Upper lobe of left lung (tissue), 6 donors: ENCODE data around the gene MAP2K7. TPM values are rescaled to one million over a fixed set of nuclear protein-coding genes. Genes with fewer than 3 reads are reported as not detected.

Experiments used
- ATAC-seq, 2 donors: fragments of 200-7000 bp; cut with Tn5 transposase; one replicate each; pipeline ENCODE4 v1.9.1; 2022; ENCODE audit warnings: mild to moderate bottlenecking in 2 of 2, moderate library complexity in 2 of 2; ENCODE audit not compliant: low FRiP score in 2 of 2
- DNase-seq, 2 donors: peaks; one replicate each; pipeline ENCODE4 v3.0.0-alpha.2; 2019 to 2020
- H3K27ac ChIP-seq, 4 donors: fragments of 200-600 bp; sonication (generic); one replicate each; pipeline ENCODE4 v1.5.1; 2016 to 2019
- H3K27me3 ChIP-seq, 4 donors: fragments of 200-600 bp; sonication (generic); one replicate each; pipeline ENCODE4 v1.5.1; 2017 to 2019
- H3K36me3 ChIP-seq, 4 donors: fragments of 200-600 bp; sonication (generic); one replicate each; pipeline ENCODE4 v1.5.1; 2016 to 2019
- H3K4me1 ChIP-seq, 4 donors: fragments of 200-600 bp; sonication (generic); one replicate each; pipeline ENCODE4 v1.5.1; 2018 to 2019
- H3K4me3 ChIP-seq, 4 donors: fragments of 200-600 bp; sonication (generic); one replicate each; pipeline ENCODE4 v1.5.1; 2017 to 2019; ENCODE audit warnings: mild to moderate bottlenecking in 2 of 4, moderate library complexity in 1 of 4
- H3K9me3 ChIP-seq, 4 donors: fragments of 200-600 bp; sonication (generic); one replicate each; pipeline ENCODE4 v1.5.1; 2018 to 2019
- CTCF ChIP-seq, 6 experiments: fragments of 450-650 bp in 4 of 6; fragments of 200-600 bp in 2 of 6; sonication (generic) in 2 of 6; IDR thresholded peaks; one replicate each; pipeline ENCODE4 v1.5.1; 2016 to 2019; ENCODE audit warnings: antibody characterized with exemption in 6 of 6
- EP300 ChIP-seq, 4 donors: sonication (generic); formaldehyde crosslinking; IDR thresholded peaks; one replicate each; pipeline ENCODE4 v1.5.1; 2017; ENCODE audit warnings: antibody characterized with exemption in 4 of 4, control low read depth in 2 of 4
- POLR2A ChIP-seq, 4 donors: fragments of 450-650 bp; IDR thresholded peaks; one replicate each; pipeline ENCODE4 v1.5.1; 2016 to 2017; ENCODE audit warnings: antibody characterized with exemption in 4 of 4, mild to moderate bottlenecking in 2 of 4
- POLR2AphosphoS5 ChIP-seq, 2 donors: sonication (generic); formaldehyde crosslinking; IDR thresholded peaks; one replicate each; pipeline ENCODE4 v1.5.1; 2017; ENCODE audit warnings: antibody characterized with exemption in 2 of 2
- WGBS, 2 donors: methylation state at CpG; one replicate each; pipeline ENCODE4 v1.1.5; 2017 to 2018; 5-methylcytosine and 5-hydroxymethylcytosine counted together
- total RNA-seq, 6 donors: library from RNA; depleted of rRNA in 4 of 6; stranded (reverse); fragments of >200 nt in 4 of 6; gene quantifications; one replicate each; pipeline versions ENCODE4 v1.1.0 to v1.2.1, GENCODE V29; 2016 to 2021
- donor health status: DM: no; HTN: no; CAD: no; lungs with moderate emphysema.
- donor health status: DM: no; HTN: yes; CAD: no; lungs with severe emphysema.

Gene MAP2K7
- total RNA-seq, 6 donors from 2014 or later: 21.1 to 61.8 (median 33.0) TPM

GRCh38 chr19:7924651-7925170 is 21.0 kb downstream of the MAP2K7 start:
- H3K27me3 ChIP-seq: peaks cover 0 to 5% (median 0%) of the 10 kb centered on the region in 4 donors
- peak overlapping the region in 1 of 4 donors; percentile 60 for H3K27ac ChIP-seq
- peak in 1 of 2 donors; percentile 79 for DNase-seq
- ATAC-seq: no peak
- 70 to 73% methylated on average over 15 to 18 of the region's 34 CpGs for WGBS, 2 donors
- TF ChIP-seq POLR2A (IDR thresholded peaks at IDR 0.05) (no peak), EP300 (IDR thresholded peaks at IDR 0.05) (no peak), CTCF (IDR thresholded peaks at IDR 0.05) (no peak), POLR2AphosphoS5 (IDR thresholded peaks at IDR 0.05) (no peak)
- H3K9me3 ChIP-seq: no peaks in the 10 kb centered on the region
- peak overlapping the region in 3 of 4 donors; percentile 54 to 67 (median 62) for H3K4me3 ChIP-seq
- H3K36me3 ChIP-seq: peaks cover 0 to 22% (median 14%) of the 10 kb centered on the region in 4 donors
- peaks cover 26 to 54% (median 40%) of the 10 kb centered on the region in 4 donors for H3K4me1 ChIP-seq

GRCh38 chr19:7925171-7925851 is 21.6 kb downstream of the MAP2K7 start:
- peak; percentile 73 to 93 for DNase-seq
- TF ChIP-seq CTCF (IDR thresholded peaks at IDR 0.05) (peak; percentile 71 to 92 (median 89)), EP300 (IDR thresholded peaks at IDR 0.05) (no peak)
- Histone ChIP-seq H3K27ac (peak overlapping the region in 1 of 4 donors; percentile 60), H3K4me3 (peak overlapping the region; percentile 33 to 67 (median 58)), H3K27me3 (peaks cover 0 to 5% (median 0%) of the 10 kb centered on the region in 4 donors), H3K4me1 (peaks cover 23 to 51% (median 36%) of the 10 kb centered on the region in 4 donors), H3K36me3 (peaks cover 0 to 22% (median 16%) of the 10 kb centered on the region in 4 donors), H3K9me3 (no peaks in the 10 kb centered on the region)
- ATAC-seq: no peak
- WGBS, 2 donors: 0% methylated on average over 31 of the region's 98 CpGs; no CpG with 5 or more reads in 1 of the 2 donors

GRCh38 chr19:7926021-7926726 is 22.5 kb downstream of the MAP2K7 start, which contains the start of gene CTXN1:
Gene CTXN1 (minus strand): TSS chr19:7926135. CDS start chr19:7925538, 597 bp downstream.
- Histone ChIP-seq H3K27me3 (peaks cover 0 to 5% (median 0%) of the 10 kb centered on the region in 4 donors), H3K36me3 (peaks cover 5 to 31% (median 23%) of the 10 kb centered on the region in 4 donors), H3K4me1 (peaks cover 22 to 47% (median 34%) of the 10 kb centered on the region in 4 donors), H3K27ac (peak within 1 kb of the TSS in 1 of 4 donors; percentile 60), H3K4me3 (peak within 1 kb of the TSS; percentile 33 to 67 (median 58)), H3K9me3 (no peaks in the 10 kb centered on the region)
- ATAC-seq: peak in 1 of 2 donors; percentile 76
- no peak for TF ChIP-seq POLR2AphosphoS5 (IDR thresholded peaks at IDR 0.05)
- TF ChIP-seq POLR2A (IDR thresholded peaks at IDR 0.05): no peak
- no peak for TF ChIP-seq EP300 (IDR thresholded peaks at IDR 0.05)
- no peak for TF ChIP-seq CTCF (IDR thresholded peaks at IDR 0.05)
- peak; percentile 59 to 97 for DNase-seq
- 30 to 55% methylated on average over 11 to 33 of the region's 65 CpGs for WGBS, 2 donors

GRCh38 chr19:7926727-7927604 is 23.3 kb downstream of the MAP2K7 start:
- peaks cover 14 to 39% (median 26%) of the 10 kb centered on the region in 4 donors for H3K4me1 ChIP-seq
- no peaks in the 10 kb centered on the region for H3K9me3 ChIP-seq
- peaks cover 5 to 34% (median 28%) of the 10 kb centered on the region in 4 donors for H3K36me3 ChIP-seq
- H3K27ac ChIP-seq: peak overlapping the region in 1 of 4 donors; percentile 60
- DNase-seq (peak in 1 of 2 donors; percentile 84), ATAC-seq (no peak)
- H3K27me3 ChIP-seq: peaks cover 0 to 5% (median 0%) of the 10 kb centered on the region in 4 donors
- peak overlapping the region in 1 of 4 donors; percentile 54 for H3K4me3 ChIP-seq
- 71 to 83% methylated on average over 9 to 32 of the region's 32 CpGs for WGBS, 2 donors
- TF ChIP-seq CTCF (IDR thresholded peaks at IDR 0.05): no peak
- no peak for TF ChIP-seq EP300 (IDR thresholded peaks at IDR 0.05)
- TF ChIP-seq POLR2AphosphoS5 (IDR thresholded peaks at IDR 0.05): no peak
- TF ChIP-seq POLR2A (IDR thresholded peaks at IDR 0.05): no peak
